Thyroid gland (tissue), 4 donors: ENCODE measurements around the gene ABHD3. TPM values are rescaled to one million over a fixed set of nuclear protein-coding genes. Genes with fewer than 3 reads are reported as not detected.

Experiments used
- DNase-seq, 2 donors: peaks; one replicate each; pipeline ENCODE4 v3.0.0-alpha.2; 2019
- H3K27ac ChIP-seq, 3 donors: fragments of 200-600 bp; sonication (generic); 1 replicate in 2 of 3; 2 replicates in 1 of 3; pipeline ENCODE4 v1.5.1; 2016 to 2019; ENCODE audit warnings: mild to moderate bottlenecking in 1 of 3, moderate library complexity in 1 of 3
- H3K27me3 ChIP-seq: fragments of 200-600 bp; sonication (generic); one replicate; pipeline ENCODE4 v1.5.1; 2019
- H3K36me3 ChIP-seq, 2 donors: fragments of 200-600 bp; sonication (generic); one replicate each; pipeline ENCODE4 v1.5.1; 2016 to 2019
- H3K4me1 ChIP-seq, 2 donors: fragments of 200-600 bp; sonication (generic); one replicate each; pipeline ENCODE4 v1.5.1; 2017 to 2019
- H3K4me3 ChIP-seq, 3 donors: fragments of 200-600 bp; sonication (generic); replicated peaks in 1 of 3; 1 replicate in 2 of 3; 2 replicates in 1 of 3; pipeline ENCODE4 v1.5.1; 2016; ENCODE audit warnings: mild to moderate bottlenecking in 1 of 3
- H3K9me3 ChIP-seq: fragments of 200-600 bp; sonication (generic); one replicate; pipeline ENCODE4 v1.5.1; 2017
- CTCF ChIP-seq, 6 experiments: fragments of 200-600 bp in 3 of 6; fragments of 450-650 bp in 3 of 6; sonication (generic) in 3 of 6; IDR thresholded peaks; one replicate each; pipeline ENCODE4 v1.5.1; 2016 to 2019; ENCODE audit warnings: antibody characterized with exemption in 6 of 6, mild to moderate bottlenecking in 2 of 6, inconsistent platforms in 1 of 6, moderate library complexity in 1 of 6
- POLR2A ChIP-seq, 2 donors: fragments of 450-650 bp; IDR thresholded peaks; one replicate each; pipeline ENCODE4 v1.6.1; 2017; ENCODE audit warnings: antibody characterized with exemption in 2 of 2, mild to moderate bottlenecking in 2 of 2, moderate library complexity in 1 of 2
- WGBS, 2 donors: methylation state at CpG; one replicate each; pipeline ENCODE4 v1.1.5; 2017; 5-methylcytosine and 5-hydroxymethylcytosine counted together
- intact Hi-C: fragments of 100-400 bp; cut with DNase I; formaldehyde crosslinking; loops from one replicate; pipeline ENCODE4 v1.15.1; 2023
- microRNA counts, 2 donors: library from miRNA; unstranded; fragments of <30 nt; microRNA quantifications; one replicate each; lab custom pipeline; 2016 to 2017
- microRNA-seq: library from miRNA; unstranded; fragments of <30 nt; microRNA quantifications from one replicate; pipeline ENCODE4, GENCODE V29; 2016
- small RNA-seq: library from RNA; depleted of rRNA; stranded (forward); fragments of <200 nt; gene quantifications from one replicate; pipeline ENCODE3, GENCODE V24; 2016
- total RNA-seq, 4 donors: library from RNA; depleted of rRNA; stranded (reverse); fragments of >200 nt; gene quantifications; one replicate each; pipeline ENCODE4 v1.2.3, GENCODE V29; 2016

The ABHD3 gene
- total RNA-seq, 4 donors from 2014 or later, result 17.6 to 28.2 (median 24.5) TPM

- TF ChIP-seq CTCF (IDR thresholded peaks at IDR 0.05) (no peak), POLR2A (IDR thresholded peaks at IDR 0.05) (no peak)
- intact Hi-C loops, result no loop called here
- no peak overlapping the region for H3K27ac ChIP-seq
- no peaks in the 10 kb centered on the region for H3K27me3 ChIP-seq
- no peaks in the 10 kb centered on the region for H3K36me3 ChIP-seq
- no peak for DNase-seq
- H3K4me1 ChIP-seq, result no peaks in the 10 kb centered on the region
- no peak overlapping the region for H3K4me3 ChIP-seq
- no peaks in the 10 kb centered on the region for H3K9me3 ChIP-seq
These were observed 99.4 kb downstream of the ABHD3 start for GRCh38 chr18:21605213-21605612.

GRCh38 chr18:21604671-21605070 is 99.9 kb downstream of the ABHD3 start:
- no peaks in the 10 kb centered on the region for H3K4me1 ChIP-seq
- H3K36me3 ChIP-seq, result no peaks in the 10 kb centered on the region
- no peak overlapping the region for H3K4me3 ChIP-seq
- DNase-seq, result no peak
- no peaks in the 10 kb centered on the region for H3K9me3 ChIP-seq
- WGBS, 2 donors, result 40 to 45% methylated on average over 2 of the region's 2 CpGs
- intact Hi-C loops, result no loop called here
- TF ChIP-seq CTCF (IDR thresholded peaks at IDR 0.05) (no peak), POLR2A (IDR thresholded peaks at IDR 0.05) (no peak)
- no peak overlapping the region for H3K27ac ChIP-seq
- no peaks in the 10 kb centered on the region for H3K27me3 ChIP-seq

- H3K4me3 ChIP-seq, result no peak overlapping the region
- intact Hi-C loops, result no loop called here
- no peak for TF ChIP-seq POLR2A (IDR thresholded peaks at IDR 0.05)
- TF ChIP-seq CTCF (IDR thresholded peaks at IDR 0.05), result no peak
- H3K9me3 ChIP-seq, result no peaks in the 10 kb centered on the region
- H3K36me3 ChIP-seq, result no peaks in the 10 kb centered on the region
- peaks cover 12 to 16% of the 10 kb centered on the region in 2 donors for H3K4me1 ChIP-seq
- DNase-seq, result no peak
- no peak overlapping the region for H3K27ac ChIP-seq
- no peaks in the 10 kb centered on the region for H3K27me3 ChIP-seq
- 87 to 90% methylated on average over 5 of the region's 5 CpGs for WGBS, 2 donors
These were observed 102.3 kb downstream of the ABHD3 start for GRCh38 chr18:21602299-21602587.

MicroRNAs within 50 kb of the gene (microRNA counts, 767-probe panel; counts per million panel counts)
- 0 counts per million in 2 donors for microRNA hsa-miR-320c (lab: Ali Mortazavi, UCI)

Small RNA genes within 50 kb of the gene (microRNA-seq; reads per million reads assigned to microRNA genes)
- 1.1 reads per million for gene MIR320C1

Small RNA genes within 50 kb of the gene (small RNA-seq; reads per million reads assigned to genes)
- gene MIR320C1, result not detected
- not detected for gene RF00019
- gene RF01241, result not detected

Other genes with a start within 250 kb of the ABHD3 start
- 10 to 100 TPM; 24.6 to 38.3 (median 31.3) TPM for gene ESCO1, start 104.1 kb downstream of the ABHD3 start, total RNA-seq
- 1 to 10 TPM; 4.1 to 8.5 (median 6.7) TPM for gene SNRPD1, start 92.5 kb downstream of the ABHD3 start, total RNA-seq
- gene MIB1, start 36.0 kb upstream of the ABHD3 start, total RNA-seq, result 10 to 100 TPM; 35.8 to 55.6 (median 45.0) TPM